COLO668 (cell line): Measurements from ENCODE around the gene SIAE.
"Not testable (repeated sequence)": the region's sequence is repeated elsewhere in the genome, so short reads cannot be mapped to it uniquely, and the experiment has no call there.

Experiments used
- DNase-seq: peaks from one replicate; lab custom pipeline; 2025; ENCODE audit not compliant: unreplicated experiment; lab: John Stamatoyannopoulos, UW

The SIAE gene

GRCh38 chr11:124625504-124626168 is 47.9 kb downstream of the SIAE start:
- no peak for DNase-seq

DNA sequence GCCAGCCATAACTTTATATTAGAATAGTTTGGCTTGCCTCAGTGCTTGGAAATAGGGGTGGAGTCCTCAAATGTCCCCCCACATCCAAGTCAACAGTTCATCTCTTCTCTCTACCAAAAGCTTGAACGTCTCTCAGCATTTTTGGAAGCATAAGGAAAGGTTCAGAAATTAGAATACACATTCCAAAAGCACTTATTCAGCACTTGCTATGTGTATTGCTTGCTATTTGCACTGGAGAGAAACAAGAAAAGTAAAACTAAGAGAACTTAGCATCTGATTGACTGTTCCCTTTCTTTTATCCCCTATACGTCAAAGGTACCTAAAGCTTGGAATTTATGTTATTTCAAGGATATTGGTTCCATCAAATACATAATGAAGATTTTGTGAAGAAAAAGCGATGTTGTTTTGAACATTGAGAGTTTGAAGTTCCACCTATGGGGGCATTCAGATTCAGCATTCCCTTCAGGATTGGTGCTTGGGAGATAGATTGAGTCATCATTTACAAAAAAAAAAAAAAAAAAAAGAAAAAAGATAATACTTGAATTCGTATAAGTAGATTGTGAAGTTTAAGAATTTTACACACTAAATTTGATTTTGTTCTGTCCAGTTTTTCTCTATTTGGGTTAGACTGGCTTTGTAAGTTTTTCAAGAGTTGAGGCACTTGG is 49.5 kb downstream of the SIAE start:
- no peak for DNase-seq

DNA sequence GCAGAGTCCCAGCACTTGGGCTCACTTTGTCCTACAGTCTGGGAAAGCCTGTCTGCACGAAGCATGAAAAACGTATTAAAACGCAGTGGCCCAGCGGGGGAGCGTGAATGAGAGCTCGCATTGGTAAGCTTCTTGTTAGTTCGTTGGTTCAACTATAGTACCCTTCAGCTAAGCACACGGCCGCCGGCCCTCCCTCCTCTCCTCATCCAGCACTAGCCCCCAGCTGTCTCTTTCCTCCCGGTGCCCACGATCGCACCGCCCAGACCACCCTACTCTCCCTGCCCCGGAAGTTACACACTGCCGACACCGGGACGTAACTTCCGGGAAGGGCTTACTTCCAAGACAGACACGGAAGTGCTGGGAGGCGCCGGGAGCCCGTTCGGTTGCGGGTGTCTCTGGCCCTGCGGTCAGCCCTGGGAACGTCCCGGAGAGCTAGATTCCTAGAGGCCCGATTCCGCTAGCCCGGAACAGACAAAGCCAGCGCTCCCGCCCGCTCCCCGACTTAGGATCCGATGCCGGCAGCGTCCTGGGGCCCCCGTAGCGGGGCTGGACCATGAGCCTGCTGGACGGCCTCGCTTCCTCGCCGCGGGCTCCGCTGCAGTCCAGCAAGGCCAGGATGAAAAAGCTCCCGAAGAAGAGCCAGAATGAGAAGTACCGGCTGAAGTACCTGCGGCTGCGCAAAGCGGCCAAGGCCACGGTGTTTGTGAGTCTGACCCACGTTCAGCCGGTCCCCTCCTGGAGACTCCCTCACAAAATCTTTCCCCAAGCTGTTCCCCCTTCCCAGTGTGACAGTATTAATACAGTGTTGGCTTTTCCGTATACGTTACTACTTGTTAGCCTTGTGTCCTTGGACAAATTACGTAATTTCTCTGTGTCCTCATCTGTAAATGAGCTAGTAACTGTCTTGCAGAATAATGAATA is 50.7 kb downstream of the SIAE start, which contains the start of gene TBRG1:
TBRG1 (plus strand) TSS at position 334 of the 921 bp plus-strand sequence; CDS start at position 554, 220 bp downstream.
- peak; percentile 82 for DNase-seq

DNA sequence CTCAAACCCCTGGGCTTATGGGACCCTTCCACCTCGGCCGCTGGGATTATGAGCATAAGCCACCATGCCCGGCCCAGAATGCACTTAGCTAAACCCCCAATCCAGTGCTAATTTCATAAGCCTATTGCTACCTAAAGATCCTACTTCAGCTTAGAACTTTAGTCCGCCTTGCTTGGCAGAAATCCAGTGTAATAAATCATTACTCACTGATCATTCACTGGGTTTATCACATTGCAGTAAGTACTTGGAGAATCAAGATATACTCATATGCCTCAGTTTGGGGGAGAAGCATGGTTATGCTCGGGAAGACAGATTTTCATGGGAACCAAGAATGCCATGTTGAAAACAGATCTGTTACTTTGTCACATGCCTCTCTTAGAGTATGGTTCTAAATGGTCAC is 54.7 kb downstream of the SIAE start:
- no peak for DNase-seq

- no peak for DNase-seq
These were observed 60.8 kb downstream of the SIAE start for GRCh38 chr11:124612567-124613246.

DNA sequence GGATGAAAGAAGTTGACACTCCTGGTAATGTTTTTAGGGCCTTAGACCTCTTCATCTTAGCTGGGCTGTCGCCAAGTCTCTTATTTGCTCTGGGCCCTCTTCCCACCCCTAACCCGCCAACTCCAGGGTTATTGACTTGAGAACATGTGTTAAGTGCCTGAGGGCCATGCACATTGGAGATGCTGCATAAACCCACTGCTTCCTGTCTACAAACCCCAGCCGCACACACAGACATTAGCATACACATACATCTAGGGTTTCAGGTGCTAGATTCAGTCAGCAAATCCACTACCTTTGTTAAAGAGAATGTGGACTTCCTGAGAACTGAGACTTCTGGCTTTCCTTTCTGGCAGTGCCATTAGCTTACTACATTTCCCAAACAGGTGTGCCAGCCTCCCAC is 61.5 kb downstream of the SIAE start:
- DNase-seq, result no peak

- DNase-seq, result no peak
These were observed 62.5 kb downstream of the SIAE start, which contains the start of gene PANX3 for GRCh38 chr11:124611064-124611463. TSS of gene PANX3 (plus strand) at chr11:124611428. CDS start at chr11:124611557, 129 bp downstream.

GRCh38 chr11:124610295-124610694 is 63.2 kb downstream of the SIAE start:
- no peak for DNase-seq

DNA sequence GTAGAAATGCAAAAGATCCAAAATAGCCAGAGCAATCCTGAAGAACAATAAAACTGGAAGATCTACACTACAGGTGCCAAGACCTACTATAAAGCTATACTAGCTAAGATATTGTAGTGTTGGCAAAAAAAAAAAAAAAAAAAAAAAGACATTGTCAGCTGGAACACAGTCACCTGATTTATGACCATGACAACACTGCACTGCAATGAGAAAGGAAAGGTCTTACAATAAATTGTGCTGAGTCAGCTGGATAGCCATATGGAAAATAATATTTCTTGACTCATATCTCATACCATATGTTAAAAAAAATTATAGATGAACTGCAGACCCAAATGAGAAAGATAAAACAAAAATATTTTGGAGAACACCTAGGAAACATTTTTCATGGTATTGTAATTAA is 65.4 kb downstream of the SIAE start:
- DNase-seq, result no peak

DNA sequence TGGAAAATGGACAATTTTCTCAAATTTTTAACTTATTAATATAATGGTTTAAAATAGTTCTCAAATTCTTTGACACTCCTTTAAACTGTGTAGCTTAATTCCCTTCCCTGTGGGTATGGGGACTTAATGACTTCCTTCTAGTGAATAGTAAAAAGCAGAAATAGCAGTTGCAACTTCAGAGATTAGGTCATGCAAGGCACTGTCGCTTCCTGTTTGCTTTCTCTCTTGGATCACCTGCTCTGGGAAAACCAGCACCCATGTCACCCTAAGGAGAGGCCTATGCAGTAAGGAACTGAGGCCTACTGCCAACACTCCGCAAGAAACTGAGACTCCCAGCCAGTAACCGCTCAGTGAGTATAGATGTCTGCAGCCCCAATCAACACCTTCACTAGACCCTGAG is 67.8 kb downstream of the SIAE start:
- no peak for DNase-seq

GRCh38 chr11:124602723-124603122 is 70.8 kb downstream of the SIAE start:
- not testable (repeated sequence) for DNase-seq

DNA sequence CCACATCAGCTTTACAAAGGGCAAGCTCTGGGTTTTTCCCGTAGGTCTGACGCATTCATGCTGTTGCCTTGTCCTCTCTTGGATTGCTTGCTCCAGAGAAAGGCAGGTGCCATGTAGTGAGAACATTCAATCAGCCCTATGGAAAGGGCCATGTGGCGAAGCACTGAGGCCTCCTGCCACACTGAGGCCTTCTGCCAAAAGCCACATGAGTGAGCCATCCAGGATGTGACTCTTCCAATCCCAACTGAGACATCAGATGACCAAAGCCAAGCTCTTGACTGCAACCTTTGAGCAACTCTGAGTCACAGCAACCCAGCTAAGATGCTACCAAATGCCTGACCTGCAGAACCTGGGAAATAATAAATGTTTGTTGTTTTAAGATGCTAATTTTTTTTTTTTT is 71.3 kb downstream of the SIAE start:
- DNase-seq, result no peak

- no peak for DNase-seq
These were observed 72.8 kb downstream of the SIAE start for GRCh38 chr11:124600621-124601320.

DNA sequence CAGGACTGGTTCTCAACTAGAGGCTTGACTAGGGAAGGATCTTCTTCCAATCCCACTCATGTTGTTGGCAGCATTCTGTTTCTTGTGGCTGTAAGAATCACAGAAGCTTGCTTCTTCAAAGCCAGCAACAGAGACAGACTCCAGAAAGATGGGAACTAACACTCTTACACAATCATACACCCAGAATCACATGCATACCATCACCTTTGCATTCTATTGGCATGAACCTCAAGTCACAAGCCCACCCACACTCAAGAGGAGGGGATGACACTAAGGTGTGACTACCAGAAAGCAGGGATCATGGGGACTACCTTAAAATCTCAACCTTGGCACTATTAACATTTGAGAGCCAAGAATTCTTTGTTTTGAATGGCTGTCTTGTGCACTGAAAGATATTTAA is 75.9 kb downstream of the SIAE start:
- DNase-seq, result no peak

DNA sequence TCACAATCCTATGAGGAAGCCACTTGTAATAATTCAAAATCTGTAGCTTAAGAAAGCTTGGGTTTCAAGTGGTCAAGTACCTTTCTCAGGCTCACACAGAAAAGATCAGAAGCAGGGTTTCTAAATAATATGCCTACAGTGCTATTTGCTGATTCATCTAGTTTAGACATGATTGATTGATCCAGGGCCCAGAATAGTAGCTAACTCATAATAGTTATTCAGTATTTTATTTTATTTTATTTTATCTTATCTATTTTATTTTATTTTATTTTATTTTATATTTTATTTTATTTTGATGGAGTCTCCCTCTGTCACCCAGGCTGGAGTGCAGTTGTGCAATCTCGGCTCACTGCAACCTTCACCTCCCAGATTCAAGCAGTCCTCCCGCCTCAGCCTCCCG is 78.2 kb downstream of the SIAE start:
- no peak for DNase-seq

- DNase-seq, result no peak
These were observed 80.9 kb downstream of the SIAE start for GRCh38 chr11:124592627-124593026.

DNA sequence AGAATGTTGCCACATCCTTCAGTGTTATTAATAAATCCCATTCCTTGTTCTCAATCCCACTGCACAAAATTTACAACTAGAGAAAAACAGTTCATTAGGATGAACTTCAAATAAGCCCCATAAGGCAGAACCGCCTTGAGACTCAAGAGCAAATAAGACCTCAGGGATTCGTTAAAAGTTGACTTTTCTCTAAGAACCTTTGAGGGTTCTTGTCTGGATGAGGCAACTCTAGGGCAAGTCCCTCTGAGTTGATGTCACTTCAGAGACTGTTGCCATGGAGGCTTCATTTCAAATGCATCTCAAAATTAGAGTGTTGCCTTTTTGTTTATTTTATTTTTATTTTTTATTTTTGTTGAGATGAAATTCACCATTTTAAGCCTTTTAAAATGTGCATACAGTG is 82.1 kb downstream of the SIAE start:
- no peak for DNase-seq

- peak; percentile 52 for DNase-seq
These were observed 87.2 kb downstream of the SIAE start for GRCh38 chr11:124586238-124586860.

DNA sequence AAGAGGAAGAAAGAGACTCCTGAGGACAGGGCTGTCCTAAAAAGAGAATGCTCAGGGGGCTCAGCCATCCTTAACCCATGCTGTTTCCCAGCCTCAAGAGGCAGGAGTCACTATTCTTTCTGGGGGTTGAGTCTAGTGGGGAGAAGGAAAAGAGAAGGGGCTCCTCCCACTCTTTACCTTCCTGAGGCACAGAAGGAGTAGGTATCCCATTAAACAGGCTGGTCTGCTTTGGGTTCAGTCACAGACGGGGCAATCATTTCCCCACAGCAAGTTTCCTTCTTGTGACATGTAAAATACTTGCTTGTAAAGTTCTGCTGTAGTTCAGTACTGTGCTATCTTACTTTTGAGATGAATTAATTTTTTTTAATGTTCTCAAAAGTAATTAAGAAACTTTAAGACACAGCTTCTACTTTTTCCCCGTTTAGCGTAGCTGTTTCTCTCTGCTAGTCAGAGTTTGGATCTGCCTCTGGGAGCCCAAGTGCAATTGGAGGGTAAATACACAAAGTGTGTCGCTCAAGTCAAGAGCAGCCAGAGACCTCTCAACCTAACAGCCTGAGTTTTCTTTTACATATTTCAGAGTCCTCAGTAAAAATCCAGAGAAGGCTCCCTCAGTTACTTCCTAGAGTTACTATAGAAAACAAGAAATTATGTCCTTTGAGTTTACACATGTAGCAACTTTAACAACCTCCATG is 88.7 kb downstream of the SIAE start:
- DNase-seq, result no peak
